Pancreas (tissue), 10 donors: ENCODE measurements around the gene TNIP1. TPM values are rescaled to one million over a fixed set of nuclear protein-coding genes. Genes with fewer than 3 reads are reported as not detected.

ENCODE experiments used
- ATAC-seq, 4 donors: fragments of 200-7000 bp; cut with Tn5 transposase; one replicate each; pipeline versions ENCODE4 v1.8.0 to v1.9.1; 2020; ENCODE audit warnings: mild to moderate bottlenecking in 4 of 4, moderate library complexity in 4 of 4
- DNase-seq, 6 donors: peaks; one replicate each; pipeline ENCODE4 v3.0.0-alpha.2; 2020
- FAIRE-seq: peaks from 2 replicates; lab custom pipeline; 2012; peaks lifted over from hg19 to GRCh38; lab: Jason Lieb, UNC
- H3K27ac ChIP-seq, 4 donors: fragments of 200-600 bp; sonication (generic); 1 replicate in 3 of 4; 2 replicates in 1 of 4; pipeline versions ENCODE4 v1.5.0 to v1.8.0; 2020
- H3K27me3 ChIP-seq, 4 donors: fragments of 200-600 bp; one replicate each; pipeline ENCODE4 v1.8.0; 2021
- H3K36me3 ChIP-seq, 3 donors: fragments of 200-600 bp; sonication (generic) in 1 of 3; one replicate each; pipeline versions ENCODE4 v1.5.0 to v1.8.0; 2020 to 2021
- H3K4me1 ChIP-seq, 3 donors: fragments of 200-600 bp; one replicate each; pipeline ENCODE4 v1.8.0; 2021
- H3K4me3 ChIP-seq, 4 donors: fragments of 200-600 bp; sonication (generic) in 2 of 4; one replicate each; pipeline versions ENCODE4 v1.5.0 to v1.8.0; 2020 to 2021
- H3K9me3 ChIP-seq, 4 donors: fragments of 200-600 bp; one replicate each; pipeline ENCODE4 v1.8.0; 2021
- WGBS, 2 donors: extraction: QIAGEN DNeasy Blood & Tissue Kit; methylation state at CpG; one replicate each; pipeline ENCODE4 v1.1.7; 2013; 5-methylcytosine and 5-hydroxymethylcytosine counted together
- intact Hi-C, 3 donors: fragments of 100-400 bp; cut with DNase I; formaldehyde crosslinking; loops; one replicate each; pipeline versions ENCODE4 v1.11.1 to v1.14.2; 2022
- polyA plus RNA-seq, 2 donors: library from polyadenylated mRNA; stranded (reverse); fragments of 200-250 nt; gene quantifications; one replicate each; pipeline ENCODE4 v1.2.3, GENCODE V29; 2013
- total RNA-seq, 6 donors: library from RNA; stranded (reverse); fragmentation: NEBNext Ultra II Directional in 4 of 6; extraction: Animal tissue kit (Norgen Biotek cat#: 25700) in 4 of 6; gene quantifications; one replicate each; pipeline versions ENCODE4 v1.2.1 to v1.2.4, GENCODE V29; 2021 to 2023
- TF ChIP-seq, protein P1 (sequence below), 4 donors: fragments of 200-600 bp; sonication (generic) in 3 of 4; IDR thresholded peaks; one replicate each; pipeline versions ENCODE4 v1.5.0 to v1.8.0; 2021; ENCODE audit warnings: antibody characterized with exemption in 4 of 4
- donor health status: healthy with polysubstance abuse.
- donor health status: DM: no; HTN: no; CAD: no; lungs with moderate emphysema.
- donor health status: DM: no; HTN: no; CAD: no.
- donor health status: control.
- donor health status: control.
- donor health status: Bipolar disorder and iron deficiency.
- donor health status: DM: yes; HTN: yes; CAD: no.
- donor health status: DM: no; HTN: no; CAD: no.
- donor health status: DM: no; HTN: no; CAD: no.
- donor health status: DM: yes; HTN: yes; CAD: no.

TNIP1 gene
- total and polyA plus RNA-seq, 8 donors = 36.4 to 118 (median 69.3) TPM

DNA sequence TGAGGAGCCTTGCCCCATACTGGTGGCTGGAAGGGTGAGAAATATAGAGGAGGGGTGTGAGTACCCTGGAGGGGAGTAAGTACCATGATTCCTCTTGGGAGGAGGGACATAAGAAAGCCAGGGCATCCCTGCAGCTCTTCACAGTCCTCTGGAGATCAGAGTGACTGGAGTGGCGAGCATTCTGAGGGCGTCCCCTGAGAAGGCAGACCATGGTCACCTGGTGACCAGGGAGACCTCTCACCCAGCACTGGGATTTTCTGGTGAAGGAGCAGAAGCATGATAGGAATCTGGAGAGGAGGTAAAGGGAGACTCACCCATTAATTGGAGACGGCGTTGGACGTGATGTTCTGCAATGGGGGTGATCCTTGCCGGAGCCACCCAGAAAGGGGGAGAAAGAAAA, 88.1 kb downstream of the TNIP1 start:
- Histone ChIP-seq H3K4me3 (no peak overlapping the region), H3K27ac (no peak overlapping the region), H3K27me3 (no peaks in the 10 kb centered on the region), H3K36me3 (no peaks in the 10 kb centered on the region), H3K4me1 (no peaks in the 10 kb centered on the region), H3K9me3 (no peaks in the 10 kb centered on the region)
- TF ChIP-seq, protein P1, sequence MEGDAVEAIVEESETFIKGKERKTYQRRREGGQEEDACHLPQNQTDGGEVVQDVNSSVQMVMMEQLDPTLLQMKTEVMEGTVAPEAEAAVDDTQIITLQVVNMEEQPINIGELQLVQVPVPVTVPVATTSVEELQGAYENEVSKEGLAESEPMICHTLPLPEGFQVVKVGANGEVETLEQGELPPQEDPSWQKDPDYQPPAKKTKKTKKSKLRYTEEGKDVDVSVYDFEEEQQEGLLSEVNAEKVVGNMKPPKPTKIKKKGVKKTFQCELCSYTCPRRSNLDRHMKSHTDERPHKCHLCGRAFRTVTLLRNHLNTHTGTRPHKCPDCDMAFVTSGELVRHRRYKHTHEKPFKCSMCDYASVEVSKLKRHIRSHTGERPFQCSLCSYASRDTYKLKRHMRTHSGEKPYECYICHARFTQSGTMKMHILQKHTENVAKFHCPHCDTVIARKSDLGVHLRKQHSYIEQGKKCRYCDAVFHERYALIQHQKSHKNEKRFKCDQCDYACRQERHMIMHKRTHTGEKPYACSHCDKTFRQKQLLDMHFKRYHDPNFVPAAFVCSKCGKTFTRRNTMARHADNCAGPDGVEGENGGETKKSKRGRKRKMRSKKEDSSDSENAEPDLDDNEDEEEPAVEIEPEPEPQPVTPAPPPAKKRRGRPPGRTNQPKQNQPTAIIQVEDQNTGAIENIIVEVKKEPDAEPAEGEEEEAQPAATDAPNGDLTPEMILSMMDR (IDR thresholded peaks at IDR 0.05) = no peak
- FAIRE-seq (no peak), ATAC-seq (no peak), DNase-seq (no peak)
- intact Hi-C loops = no loop called here
- WGBS, 2 donors = 95 to 96% methylated on average over 6 of the region's 6 CpGs

DNA sequence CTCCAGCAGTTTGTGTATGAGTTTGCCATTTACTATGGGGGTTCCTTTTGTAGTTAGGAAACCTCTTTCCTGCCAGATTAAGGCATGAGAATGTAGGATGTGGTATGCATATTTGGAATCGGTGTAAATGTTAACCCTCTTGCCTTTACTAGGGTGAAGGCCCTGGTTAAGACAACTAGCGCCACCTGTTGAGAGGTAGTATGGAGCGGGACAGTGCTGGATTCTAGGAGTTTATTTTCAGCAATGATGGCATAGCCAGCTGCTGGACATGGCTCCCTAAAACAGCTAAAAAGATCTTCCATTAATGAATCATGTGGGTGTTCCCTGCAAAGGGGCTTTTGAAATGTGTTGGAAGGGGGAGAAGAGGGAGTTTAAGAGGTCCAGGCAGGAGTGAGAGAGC, 91.1 kb downstream of the TNIP1 start:
- intact Hi-C loops = no loop called here
- TF ChIP-seq, protein P1 (IDR thresholded peaks at IDR 0.05) = no peak

DNA sequence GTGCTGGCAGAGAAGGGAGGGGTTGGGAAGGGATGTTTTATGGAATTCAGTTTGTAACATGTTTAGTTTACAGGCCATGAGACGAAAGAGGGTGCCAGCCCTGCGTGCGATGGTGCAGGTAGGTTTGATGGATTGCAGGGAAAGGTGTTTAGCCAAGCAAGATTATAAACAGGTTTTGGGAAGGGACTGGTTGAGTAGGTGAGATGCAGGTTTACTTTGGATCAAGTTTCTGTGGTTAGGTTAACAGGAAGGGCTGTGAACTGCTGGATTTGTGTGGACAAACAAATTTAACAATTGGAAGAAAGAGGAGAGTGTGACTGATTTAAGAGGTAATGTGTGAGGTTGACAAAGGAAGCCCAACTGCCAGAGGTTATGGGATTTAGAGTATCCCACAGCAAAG, 93.1 kb downstream of the TNIP1 start:
- Histone ChIP-seq H3K27ac (no peak overlapping the region), H3K4me1 (no peaks in the 10 kb centered on the region), H3K9me3 (no peaks in the 10 kb centered on the region), H3K36me3 (no peaks in the 10 kb centered on the region), H3K4me3 (no peak overlapping the region), H3K27me3 (no peaks in the 10 kb centered on the region)
- 42 to 59% methylated on average over 3 of the region's 3 CpGs for WGBS, 2 donors
- no peak for DNase-seq
- FAIRE-seq = no peak
- TF ChIP-seq, protein P1 (IDR thresholded peaks at IDR 0.05) = no peak
- intact Hi-C loops = no loop called here
- ATAC-seq = no peak

More for the DNA sequence above, 91.1 kb downstream of the TNIP1 start:
- no peak overlapping the region for H3K27ac ChIP-seq
- FAIRE-seq (no peak), DNase-seq (no peak), ATAC-seq (no peak)
- no peaks in the 10 kb centered on the region for H3K27me3 ChIP-seq
- no peaks in the 10 kb centered on the region for H3K36me3 ChIP-seq
- no peak overlapping the region for H3K4me3 ChIP-seq
- H3K4me1 ChIP-seq = no peaks in the 10 kb centered on the region
- 79% methylated on average over 3 of the region's 3 CpGs for WGBS, 2 donors
- no peaks in the 10 kb centered on the region for H3K9me3 ChIP-seq

Other genes with a start within 250 kb of the TNIP1 start
- gene IRGM, start 234.5 kb downstream of the TNIP1 start, total RNA-seq = under 1 TPM in 1 of 6 donors, not detected in 5; 0.09 TPM
- gene IRGM, start 234.5 kb downstream of the TNIP1 start, polyA plus RNA-seq = under 1 TPM in 1 of 2 donors, not detected in 1; 0.07 TPM
- 1 to 10 TPM; 1.2 to 4.3 (median 2.0) TPM for gene ZNF300, start 176.1 kb downstream of the TNIP1 start, total RNA-seq
- gene ZNF300, start 176.1 kb downstream of the TNIP1 start, polyA plus RNA-seq = 1 to 10 TPM; 6.5 to 8.6 TPM
- gene GPX3, start 60.4 kb downstream of the TNIP1 start, total RNA-seq = 100 to 1,000 TPM in 1 of 6 donors, 10 to 100 TPM in 5; 26.3 to 131 (median 46.5) TPM
- gene GPX3, start 60.4 kb downstream of the TNIP1 start, polyA plus RNA-seq = 100 to 1,000 TPM; 271 to 298 TPM
- 10 to 100 TPM; 39.6 to 70.8 (median 48.7) TPM for gene ANXA6, start 76.7 kb upstream of the TNIP1 start, total RNA-seq
- gene ANXA6, start 76.7 kb upstream of the TNIP1 start, polyA plus RNA-seq = 10 to 100 TPM; 37.0 to 64.2 TPM
- 10 to 100 TPM; 18.1 to 23.1 (median 20.4) TPM for gene CCDC69, start 143.1 kb upstream of the TNIP1 start, total RNA-seq
- gene CCDC69, start 143.1 kb upstream of the TNIP1 start, polyA plus RNA-seq = 10 to 100 TPM in 1 of 2 donors, 1 to 10 TPM in 1; 8.1 to 29.4 TPM
- 10 to 100 TPM in 4 of 6 donors, 1 to 10 TPM in 2; 7.8 to 25.0 (median 13.1) TPM for gene GM2A, start 172.2 kb upstream of the TNIP1 start, total RNA-seq
- 1 to 10 TPM; 6.4 to 7.9 TPM for gene GM2A, start 172.2 kb upstream of the TNIP1 start, polyA plus RNA-seq
- gene SLC36A3, start 222.7 kb upstream of the TNIP1 start, total RNA-seq = not detected
- gene SLC36A3, start 222.7 kb upstream of the TNIP1 start, polyA plus RNA-seq = not detected